ENCODE data around the gene KIAA1614. TPM values are rescaled to one million over a fixed set of nuclear protein-coding genes. Genes with fewer than 3 reads are reported as not detected.

Gene KIAA1614
- total RNA-seq, 4 donors from 2014 or later = 2.5 to 7.7 (median 5.1) TPM

DNA sequence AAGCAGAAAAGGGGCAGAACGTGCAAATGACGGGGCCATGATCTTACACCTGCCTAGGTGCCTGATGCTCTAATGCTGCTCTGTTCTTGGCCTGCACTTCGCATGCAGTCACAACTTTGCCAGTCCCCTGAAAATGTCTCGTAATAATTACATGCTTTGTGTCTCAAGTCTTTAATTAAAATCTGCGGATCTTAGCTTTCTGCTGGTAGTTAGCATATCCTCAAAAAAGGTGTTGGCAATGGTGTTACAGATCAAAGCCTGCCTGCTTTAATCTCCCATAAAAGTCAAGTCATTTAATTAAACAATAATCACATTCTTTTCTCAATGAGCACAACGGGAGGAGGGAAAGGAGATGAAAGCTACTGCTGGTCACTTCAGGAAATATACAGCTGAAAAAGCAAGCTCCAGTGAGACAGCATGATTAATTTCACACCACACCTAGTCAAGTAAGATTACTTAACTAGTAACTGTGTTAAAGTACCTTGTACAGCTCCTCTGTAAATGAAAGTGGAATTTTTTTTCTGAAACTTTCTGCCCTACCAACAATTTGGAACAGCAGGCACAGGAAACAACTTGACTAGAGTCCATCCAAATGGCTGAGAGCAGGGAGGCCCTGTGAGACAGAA lies 64.1 kb downstream of the KIAA1614 start:
- TF ChIP-seq, protein P1, sequence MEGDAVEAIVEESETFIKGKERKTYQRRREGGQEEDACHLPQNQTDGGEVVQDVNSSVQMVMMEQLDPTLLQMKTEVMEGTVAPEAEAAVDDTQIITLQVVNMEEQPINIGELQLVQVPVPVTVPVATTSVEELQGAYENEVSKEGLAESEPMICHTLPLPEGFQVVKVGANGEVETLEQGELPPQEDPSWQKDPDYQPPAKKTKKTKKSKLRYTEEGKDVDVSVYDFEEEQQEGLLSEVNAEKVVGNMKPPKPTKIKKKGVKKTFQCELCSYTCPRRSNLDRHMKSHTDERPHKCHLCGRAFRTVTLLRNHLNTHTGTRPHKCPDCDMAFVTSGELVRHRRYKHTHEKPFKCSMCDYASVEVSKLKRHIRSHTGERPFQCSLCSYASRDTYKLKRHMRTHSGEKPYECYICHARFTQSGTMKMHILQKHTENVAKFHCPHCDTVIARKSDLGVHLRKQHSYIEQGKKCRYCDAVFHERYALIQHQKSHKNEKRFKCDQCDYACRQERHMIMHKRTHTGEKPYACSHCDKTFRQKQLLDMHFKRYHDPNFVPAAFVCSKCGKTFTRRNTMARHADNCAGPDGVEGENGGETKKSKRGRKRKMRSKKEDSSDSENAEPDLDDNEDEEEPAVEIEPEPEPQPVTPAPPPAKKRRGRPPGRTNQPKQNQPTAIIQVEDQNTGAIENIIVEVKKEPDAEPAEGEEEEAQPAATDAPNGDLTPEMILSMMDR (IDR thresholded peaks at IDR 0.05) = no peak
- no peak for DNase-seq (ENCODE audit: low spot score)
- ATAC-seq (ENCODE audit: low FRiP score) = no peak

DNA sequence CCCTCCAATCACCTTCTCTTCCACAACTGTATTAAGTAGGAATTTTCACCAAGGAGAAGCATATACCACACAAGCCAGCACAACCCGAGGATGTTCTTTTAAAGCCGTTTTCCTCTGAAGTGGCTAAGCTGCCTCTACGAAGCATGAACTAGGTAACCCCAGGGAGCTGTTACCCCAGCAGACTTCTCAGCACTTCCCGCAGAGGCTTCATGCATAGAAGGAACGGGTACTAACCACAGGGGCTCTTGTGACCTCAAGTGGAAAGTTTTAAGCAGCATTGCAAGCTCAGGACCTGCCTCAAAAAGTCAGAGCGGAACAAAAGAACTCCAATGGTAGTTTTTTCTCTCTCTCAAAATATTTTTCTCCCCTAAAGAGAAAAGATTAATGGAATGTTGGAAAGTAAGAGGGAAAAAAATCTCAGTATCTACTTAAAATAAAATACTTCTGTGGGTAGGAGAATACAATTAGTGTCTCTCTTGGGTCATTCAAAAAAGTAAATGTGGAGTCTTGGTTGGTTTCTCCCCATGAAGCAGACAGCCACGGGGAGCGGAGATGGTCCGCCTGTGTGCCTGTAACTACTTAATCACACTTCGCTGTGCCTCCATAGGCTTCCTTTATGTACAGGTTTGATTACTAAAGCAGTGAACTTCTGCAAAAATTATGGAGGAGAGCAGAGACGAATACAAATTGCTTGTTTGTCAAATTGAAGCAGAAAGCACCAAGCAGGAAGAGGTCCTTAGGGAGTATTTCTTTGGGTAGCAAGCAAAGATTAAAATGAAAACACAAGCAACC lies 69.1 kb downstream of the KIAA1614 start:
- no peak for ATAC-seq (ENCODE audit: low FRiP score)
- TF ChIP-seq, protein P1 (IDR thresholded peaks at IDR 0.05) = no peak
- no peak for DNase-seq (ENCODE audit: low spot score)

DNA sequence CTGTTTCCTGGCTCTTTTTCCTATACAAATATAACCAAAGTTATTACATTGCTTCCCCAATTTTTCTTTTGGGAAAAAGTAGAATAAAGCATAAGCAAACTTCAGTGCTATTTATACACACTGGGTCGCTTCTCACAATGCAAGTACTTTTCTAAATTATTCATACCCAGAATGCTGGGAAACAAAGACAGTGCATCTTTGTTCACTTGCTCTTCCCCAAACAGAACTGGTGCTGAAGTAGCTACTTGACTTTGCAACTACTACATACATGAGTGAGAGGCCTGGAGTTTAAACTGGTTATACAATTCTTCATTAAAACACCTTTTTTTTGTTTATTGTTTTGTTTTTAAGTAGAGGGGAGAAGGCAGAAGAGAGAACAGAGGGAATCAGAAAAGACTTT lies 69.7 kb downstream of the KIAA1614 start:
- ATAC-seq (ENCODE audit: low FRiP score) (no peak), DNase-seq (ENCODE audit: low spot score) (no peak)
- TF ChIP-seq, protein P1 (IDR thresholded peaks at IDR 0.05) = no peak

DNA sequence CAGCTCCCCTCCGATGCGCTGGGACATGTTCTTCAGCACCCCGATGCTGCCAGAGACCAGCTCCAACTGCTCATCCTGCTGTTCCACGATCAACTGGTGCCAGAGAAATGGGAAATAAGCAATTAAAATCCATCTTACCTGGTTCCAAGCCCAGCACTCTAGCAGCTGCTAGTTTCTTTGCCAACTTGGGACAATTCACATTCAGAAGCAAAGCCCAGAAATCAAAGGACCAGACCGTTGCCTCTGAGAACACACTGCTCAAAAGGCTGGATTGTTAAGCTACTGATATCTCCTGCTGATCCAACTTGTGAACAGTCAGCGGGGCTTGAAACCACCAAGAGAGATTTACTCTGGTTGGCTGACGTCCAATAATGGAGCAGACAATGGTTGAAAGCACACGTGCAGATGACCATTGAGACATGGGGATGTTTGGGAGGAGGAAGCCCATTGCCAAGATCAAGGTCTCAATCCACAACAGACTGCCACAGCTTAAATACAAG lies 75.6 kb downstream of the KIAA1614 start:
- ATAC-seq (ENCODE audit: low FRiP score) (no peak), DNase-seq (ENCODE audit: low spot score) (no peak)
- TF ChIP-seq, protein P1 (IDR thresholded peaks at IDR 0.05) = no peak

DNA sequence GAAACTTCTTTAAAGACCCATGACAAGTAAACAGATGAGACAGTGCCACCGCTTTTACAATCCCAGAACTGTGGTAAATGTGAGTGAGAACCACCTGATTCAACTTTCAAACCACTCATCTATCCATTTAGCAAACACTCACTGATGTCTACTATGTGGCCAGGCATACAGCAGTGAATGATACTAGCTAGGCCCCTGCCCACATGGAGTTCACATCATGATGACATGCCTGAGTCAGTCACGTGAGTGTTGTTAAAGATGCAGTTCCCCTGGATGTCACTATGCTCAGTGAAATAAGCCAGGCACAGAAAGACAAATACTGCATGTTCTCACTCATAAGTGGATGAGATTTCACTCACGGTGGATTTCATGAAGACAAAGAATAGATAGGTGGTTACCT lies 81.6 kb downstream of the KIAA1614 start:
- DNase-seq (ENCODE audit: low spot score) (no peak), ATAC-seq (ENCODE audit: low FRiP score) (no peak)
- TF ChIP-seq, protein P1 (IDR thresholded peaks at IDR 0.05) = no peak

DNA sequence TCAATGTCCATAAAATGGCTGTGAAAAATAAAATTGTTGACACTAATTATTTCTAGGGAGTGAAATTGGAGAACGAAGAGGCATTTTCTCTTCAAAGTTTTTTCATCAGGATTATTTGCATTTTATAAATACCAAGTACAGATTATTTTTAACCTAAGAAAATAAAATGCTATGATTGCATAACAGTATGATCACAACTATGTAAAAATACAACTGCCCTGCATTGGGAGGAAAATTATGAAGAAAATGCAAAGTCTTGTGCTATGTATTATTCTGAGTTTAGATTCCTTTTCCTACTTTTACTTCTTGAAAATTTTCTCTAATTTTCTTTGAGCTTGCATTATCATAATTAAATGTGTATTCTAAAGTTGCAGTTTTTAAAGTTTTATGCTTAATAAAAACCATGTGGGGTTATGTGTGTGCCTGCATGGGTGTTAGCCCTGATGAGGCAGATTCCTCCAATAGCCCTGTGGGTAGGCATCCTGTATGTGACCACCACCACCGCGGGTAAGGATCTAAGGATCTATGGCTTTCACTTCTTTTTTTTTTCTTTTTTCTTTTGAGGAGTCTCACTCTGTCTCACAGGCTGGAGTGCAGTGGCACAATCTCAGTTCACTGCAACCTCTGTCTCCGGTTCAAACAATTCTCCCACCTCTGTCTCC lies 85.3 kb downstream of the KIAA1614 start:
- ATAC-seq (ENCODE audit: low FRiP score) (no peak), DNase-seq (ENCODE audit: low spot score) (no peak)
- TF ChIP-seq, protein P1 (IDR thresholded peaks at IDR 0.05) = no peak

Other genes starting within 250 kb of the KIAA1614 start
- gene STX6, start 110.0 kb downstream of the KIAA1614 start, total RNA-seq = 10 to 100 TPM; 17.7 to 25.2 (median 24.1) TPM
- 10 to 100 TPM; 12.5 to 16.2 (median 13.1) TPM for gene MR1, start 121.1 kb downstream of the KIAA1614 start, total RNA-seq
- gene IER5, start 175.8 kb downstream of the KIAA1614 start, total RNA-seq = 10 to 100 TPM in 2 of 4 donors, 1 to 10 TPM in 2; 6.7 to 45.4 (median 19.5) TPM

All from omental fat pad (tissue), 4 donors.